HepG2 (cell line): ENCODE measurements around the gene PRM2. TPM values are rescaled to one million over a fixed set of nuclear protein-coding genes. Genes with fewer than 3 reads are reported as not detected.

Experiments
- ATAC-seq: fragments of 200-7000 bp; cut with Tn5 transposase; 3 replicates; pipeline ENCODE4 v1.9.1; 2020; ENCODE audit warnings: mild to moderate bottlenecking, moderate library complexity
- BruUV-seq: library from RNA; stranded (reverse); fragments of 400-500 nt; replicated peaks from 2 replicates; lab custom pipeline; 2021; lab: Mats Ljungman, UMichigan
- CTCF ChIA-PET: fragments of 300-600 bp; formaldehyde crosslinking; extraction: SDS; loops from one replicate; lab custom pipeline; 2021; ENCODE audit warnings: low total read pairs, inconsistent platforms, low intra/inter-chr PET ratio; lab: Yijun Ruan, JAX
- POLR2A ChIA-PET: fragments of 350-600 bp; sonication (Branson Sonifier 250); formaldehyde crosslinking; loops from one replicate; lab custom pipeline; 2020; ENCODE audit warnings: antibody characterized with exemption, inconsistent platforms; lab: Yijun Ruan, JAX
- DNase-seq: peaks from one replicate; pipeline ENCODE4 v3.0.0-alpha.2; 2015; ENCODE audit warnings: low spot score
- FAIRE-seq: peaks from 3 replicates; lab custom pipeline; 2011; peaks lifted over from hg19 to GRCh38; lab: Jason Lieb, UNC
- H2AFZ ChIP-seq: one replicate; pipeline ENCODE4 v1.6.1; 2011; ENCODE audit warnings: low read length, inconsistent platforms
- H3K27ac ChIP-seq: fragments of 300-600 bp; 3 replicates; pipeline ENCODE4 v1.8.0; 2011; ENCODE audit warnings: mixed run types, mild to moderate bottlenecking, mixed read lengths, low read length, inconsistent platforms; ENCODE audit not compliant: insufficient read depth; ENCODE audit errors: extremely low read length
- H3K27me3 ChIP-seq, 2 experiments: fragments of 200-600 bp in 1 of 2; 2 replicates in 1 of 2; 3 replicates in 1 of 2; pipeline versions ENCODE4 v1.6.0 to v1.8.0; 2011; ENCODE audit warnings: low read length in 2 of 2, mild to moderate bottlenecking in 2 of 2, moderate library complexity in 2 of 2, inconsistent platforms in 1 of 2; ENCODE audit not compliant: insufficient read depth in 2 of 2, control insufficient read depth in 1 of 2
- H3K36me3 ChIP-seq, 2 experiments: fragments of 200-600 bp in 1 of 2; replicated peaks in 1 of 2; 2 replicates in 1 of 2; 3 replicates in 1 of 2; pipeline versions ENCODE4 v1.5.1 to v1.8.0; 2011; ENCODE audit warnings: low read length in 2 of 2, inconsistent platforms in 1 of 2; ENCODE audit not compliant: insufficient read depth in 2 of 2, control insufficient read depth in 1 of 2
- H3K4me1 ChIP-seq: 2 replicates; pipeline ENCODE4 v1.5.1; 2012; ENCODE audit warnings: low read length, inconsistent platforms; ENCODE audit not compliant: insufficient read depth
- H3K4me2 ChIP-seq: 2 replicates; pipeline ENCODE4 v1.6.0; 2011; ENCODE audit warnings: low read depth, low read length, inconsistent platforms
- H3K4me3 ChIP-seq, 3 experiments: fragments of 200-600 bp in 1 of 3; sonication (generic), shearing (Covaris generic) in 1 of 3; replicated peaks in 1 of 3; 2 replicates each; pipeline ENCODE4 v1.5.1; 2011 to 2016; ENCODE audit warnings: low read length in 3 of 3, inconsistent platforms in 2 of 3, low read depth in 2 of 3, mild to moderate bottlenecking in 2 of 3, control low read depth in 1 of 3, mixed read lengths in 1 of 3; ENCODE audit not compliant: insufficient read depth in 1 of 3
- H3K79me2 ChIP-seq: one replicate; pipeline ENCODE4 v1.6.1; 2011; ENCODE audit warnings: low read length, inconsistent platforms; ENCODE audit not compliant: insufficient read depth
- H3K9ac ChIP-seq: 2 replicates; pipeline ENCODE4 v1.6.0; 2011; ENCODE audit warnings: mild to moderate bottlenecking, low read depth, low read length, inconsistent platforms; ENCODE audit not compliant: insufficient read depth
- H3K9me3 ChIP-seq: 2 replicates; pipeline ENCODE4 v1.5.1; 2012; ENCODE audit warnings: mild to moderate bottlenecking, low read length
- H4K20me1 ChIP-seq: 2 replicates; pipeline ENCODE4 v1.6.0; 2011; ENCODE audit warnings: inconsistent platforms, mild to moderate bottlenecking, low read length, moderate library complexity; ENCODE audit not compliant: insufficient read depth
- ETV5 ChIP-seq: IDR thresholded peaks from 2 replicates; pipeline ENCODE4 v1.6.1; 2018; ENCODE audit warnings: missing biosample characterization, missing genetic modification reagents, inconsistent platforms, borderline replicate concordance
- KDM1A ChIP-seq: IDR thresholded peaks from 2 replicates; pipeline ENCODE4 v1.6.1; 2016; ENCODE audit warnings: missing compliant biosample characterization
- MAF1 ChIP-seq: sonication (generic); formaldehyde crosslinking; IDR thresholded peaks from 2 replicates; pipeline ENCODE4 v1.5.0; 2020; ENCODE audit warnings: missing genetic modification reagents, borderline replicate concordance
- MAX ChIP-seq: IDR thresholded peaks from 2 replicates; pipeline ENCODE4 v1.6.1; 2012; ENCODE audit warnings: inconsistent platforms
- MNT ChIP-seq: fragments of 450-650 bp; IDR thresholded peaks from 2 replicates; pipeline ENCODE4 v1.6.1; 2016
- NR1H2 ChIP-seq: sonication (generic); formaldehyde crosslinking; IDR thresholded peaks from 2 replicates; pipeline ENCODE4 v1.8.1; 2022; ENCODE audit warnings: low read depth, missing genetic modification reagents, borderline replicate concordance
- RCOR2 ChIP-seq: IDR thresholded peaks from 2 replicates; pipeline ENCODE4 v1.6.1; 2016; ENCODE audit warnings: missing biosample characterization, missing genetic modification reagents
- ZFP41 ChIP-seq: sonication (generic); formaldehyde crosslinking; IDR thresholded peaks from 2 replicates; pipeline ENCODE4 v1.4.0; 2020; ENCODE audit warnings: mild to moderate bottlenecking, missing genetic modification reagents, borderline replicate concordance
- ZMYM3 ChIP-seq: sonication (generic); formaldehyde crosslinking; IDR thresholded peaks from 2 replicates; pipeline ENCODE4 v1.5.1; 2020; ENCODE audit warnings: mild to moderate bottlenecking, missing genetic modification reagents
- ZNF232 ChIP-seq: sonication (generic); formaldehyde crosslinking; IDR thresholded peaks from 2 replicates; pipeline ENCODE4 v1.4.0; 2020; ENCODE audit warnings: missing genetic modification reagents, borderline replicate concordance
- ZNF34 ChIP-seq: sonication (generic); formaldehyde crosslinking; IDR thresholded peaks from 2 replicates; pipeline ENCODE4 v1.4.0; 2020; ENCODE audit warnings: mild to moderate bottlenecking, missing genetic modification reagents, borderline replicate concordance
- ZNF564 ChIP-seq: sonication (generic); formaldehyde crosslinking; IDR thresholded peaks from 2 replicates; pipeline ENCODE4 v1.8.1; 2023; ENCODE audit warnings: mild to moderate bottlenecking, missing genetic modification reagents
- ZNF629 ChIP-seq: sonication (generic); formaldehyde crosslinking; conservative IDR thresholded peaks from 2 replicates; pipeline ENCODE4 v1.5.0; 2020; ENCODE audit warnings: missing genetic modification reagents
- ZNF747 ChIP-seq: sonication (generic); formaldehyde crosslinking; IDR thresholded peaks from 2 replicates; pipeline ENCODE4 v1.8.1; 2023; ENCODE audit warnings: missing genetic modification reagents, mild to moderate bottlenecking, borderline replicate concordance
- ZSCAN30 ChIP-seq: sonication (generic); formaldehyde crosslinking; IDR thresholded peaks from 2 replicates; pipeline ENCODE4 v1.5.0; 2020; ENCODE audit warnings: mild to moderate bottlenecking, missing genetic modification reagents
- WGBS: methylation state at CpG from one replicate; pipeline ENCODE4 v1.1.6; 2017; ENCODE audit warnings: low lambda C conversion rate; 5-methylcytosine and 5-hydroxymethylcytosine counted together
- in situ Hi-C: cut with HindIII; loops from 2 replicates; pipeline ENCODE4 v1.10.0; 2017; ENCODE audit warnings: low pct_unique_long_range_greater_than_20kb; ENCODE audit not compliant: extremely low pct_ligation_motif_present
- intact Hi-C: fragments of 100-400 bp; cut with micrococcal nuclease; formaldehyde crosslinking; loops from one replicate; pipeline ENCODE4 v1.10.0; 2022; ENCODE audit not compliant: unreplicated experiment
- polyA plus RNA-seq, 8 experiments: library from polyadenylated mRNA; depleted of rRNA in 3 of 8; stranded (reverse) in 7 of 8; unstranded in 1 of 8; fragments of >200 nt; fragmentation: Illumina TruSeq in 4 of 8; extraction: Trizol in 4 of 8; gene quantifications; 2 replicates each; pipeline versions ENCODE4 v1.2.1 to v1.2.3, GENCODE V29; 2011 to 2016; ENCODE audit warnings: low read depth in 4 of 8, missing spikeins in 1 of 8, mixed read lengths in 1 of 8; ENCODE audit not compliant: insufficient read depth in 1 of 8
- total RNA-seq, 5 experiments: library from RNA; depleted of rRNA; stranded (reverse); fragments of >200 nt; fragmentation: Illumina TruSeq; extraction: Trizol; gene quantifications; 2 replicates each; pipeline ENCODE4 v1.2.3, GENCODE V29; 2016; ENCODE audit warnings: low read depth in 1 of 5

Gene PRM2
- total and polyA plus RNA-seq, 2 of the 13 experiments (the other 11 are each of a cell fraction or from before 2014, with no cell fraction given), result 0.54 TPM; not detected in 1

GRCh38 chr16:11264155-11264832 lies 12.0 kb downstream of the PRM2 start:
- Histone ChIP-seq H2AFZ (no peak overlapping the region), H3K36me3 (no peaks in the 10 kb centered on the region), H3K79me2 (no peaks in the 10 kb centered on the region), H3K4me3 (no peak overlapping the region), H3K4me1 (peaks cover 88% of the 10 kb centered on the region), H3K9me3 (peaks cover 5% of the 10 kb centered on the region; the same call in 1 of the 2 replicates), H3K27me3 (no peaks in the 10 kb centered on the region; a peak in 1 of 5 replicates), H4K20me1 (no peaks in the 10 kb centered on the region), H3K27ac (no peak overlapping the region), H3K4me2 (no peak overlapping the region), H3K9ac (no peak overlapping the region)
- no peak for DNase-seq
- no peak for ATAC-seq
- CTCF ChIA-PET, result no interaction called here
- FAIRE-seq, result no peak
- no peak for TF ChIP-seq MAF1 (CRISPR knock-in tag)
- 0 out of 2 replicates have a peak, but pooled peaks have one; percentile 13 for TF ChIP-seq KDM1A (CRISPR knock-in tag)
- TF ChIP-seq MNT, result 0 out of 2 replicates have a peak, but pooled peaks have one; percentile 1
- TF ChIP-seq NR1H2 (CRISPR knock-in tag), result no peak
- TF ChIP-seq MAX, result peak; percentile 25; the same call in 1 of the 2 replicates
- no peak for TF ChIP-seq ZNF564 (CRISPR knock-in tag)
- TF ChIP-seq ZFP41 (CRISPR knock-in tag), result 0 out of 2 replicates have a peak, but pooled peaks have one; percentile 37
- TF ChIP-seq ZMYM3 (CRISPR knock-in tag), result peak; percentile 88
- TF ChIP-seq ETV5, result peak; percentile 37; the same call in 1 of the 2 replicates
- TF ChIP-seq ZNF232 (CRISPR knock-in tag), result no peak
- 0 out of 2 replicates have a peak, but pooled peaks have one; percentile 60 for TF ChIP-seq RCOR2 (CRISPR knock-in tag)
- TF ChIP-seq ZNF747 (CRISPR knock-in tag), result no peak
- TF ChIP-seq ZSCAN30 (CRISPR knock-in tag), result no peak
- TF ChIP-seq ZNF34, result no peak
- TF ChIP-seq ZNF629, result peak; percentile 89
- intact Hi-C loops, result no loop called here
- 62% methylated on average over 9 of the region's 9 CpGs for whole genome bisulfite sequencing
- POLR2A ChIA-PET, result interaction anchor here (1.0 to 2.3 kb wide), 2 partner anchors 8 to 48 kb away, joined by 4 to 9 read pairs; partner anchors contain the start of gene SOCS1
- in situ Hi-C loops, result no loop called here
- no TSS peak for BruUV-seq
